ENCODE data around the gene UBE3D. TPM values are rescaled to one million over a fixed set of nuclear protein-coding genes. Genes with fewer than 3 reads are reported as not detected.

Gene UBE3D
- total RNA-seq, 1 experiment from 2014 or later, result 10.7 TPM

GRCh38 chr6:82963191-82963925 is 102.3 kb downstream of the UBE3D start:
- TF ChIP-seq CTCF (conservative IDR thresholded peaks at IDR 0.05), result no peak
- Histone ChIP-seq H3K18ac (ENCODE audit: insufficient read length, low read depth, low read length) (no peak overlapping the region), H4K91ac (ENCODE audit: insufficient read length, low read depth, low read length) (no peak overlapping the region)

More at GRCh38 chr6:82963191-82963925, 102.3 kb downstream of the UBE3D start:
- no peak overlapping the region for H3K14ac ChIP-seq (ENCODE audit: insufficient read depth, low read length)
- H3K9ac ChIP-seq (ENCODE audit: extremely low read depth, insufficient read length, low read length), result no peak overlapping the region
- peaks cover 23 to 24% of the 10 kb centered on the region in 2 experiments for H3K4me1 Mint-ChIP-seq
- no peak overlapping the region for H3K23ac ChIP-seq (ENCODE audit: insufficient read length, low read depth, low read length)
- no peaks in the 10 kb centered on the region for H3K79me2 ChIP-seq (ENCODE audit: insufficient read depth, low read length)
- no peak overlapping the region for H3K4me2 ChIP-seq (ENCODE audit: insufficient read depth, insufficient read length, low read length)
- H3K36me3 Mint-ChIP-seq (ENCODE audit: insufficient read depth in 1 of 3, low read depth in 3 of 3), result peaks cover 0 to 9% (median 4%) of the 10 kb centered on the region in 3 experiments; a peak in 4 of 7 replicates
- peaks cover 2% of the 10 kb centered on the region; the same call in 1 of the 2 replicates for H3K4me1 ChIP-seq (ENCODE audit: insufficient read depth, low read length)
- no peak overlapping the region; a peak in 1 of 7 replicates for H3K27ac Mint-ChIP-seq
- H3K23me2 ChIP-seq (ENCODE audit: insufficient read length, low read depth, low read length, poor library complexity, severe bottlenecking), result no peaks in the 10 kb centered on the region
- H2AFZ ChIP-seq (ENCODE audit: low read length), result no peak overlapping the region
- no peaks in the 10 kb centered on the region for H3K79me1 ChIP-seq (ENCODE audit: insufficient read depth, low read depth, low read length, poor library complexity, severe bottlenecking)
- H2BK20ac ChIP-seq (ENCODE audit: low read depth, low read length, poor library complexity, severe bottlenecking), result no peak overlapping the region
- H3K4me3 Mint-ChIP-seq, result no peak overlapping the region
- no peak overlapping the region for H3K56ac ChIP-seq (ENCODE audit: insufficient read length, low read depth, low read length)
- no CpG with 5 or more reads among the region's 2 CpGs for WGBS (ENCODE audit: extremely low coverage, insufficient read length, low lambda C conversion rate)
- no peak overlapping the region for H2BK15ac ChIP-seq (ENCODE audit: low read depth, low read length)
- no peak overlapping the region for H2BK5ac ChIP-seq (ENCODE audit: insufficient read length, low read length)
- H3K4ac ChIP-seq (ENCODE audit: low read depth, low read length), result no peak overlapping the region
- H2BK120ac ChIP-seq (ENCODE audit: low read depth, low read length, poor library complexity, severe bottlenecking), result no peak overlapping the region
- no peak overlapping the region for H2AK5ac ChIP-seq (ENCODE audit: insufficient read length, low read length)
- H3K27ac ChIP-seq (ENCODE audit: insufficient read length, low read depth, low read length), result no peak overlapping the region
- H3K9me3 Mint-ChIP-seq, result no peaks in the 10 kb centered on the region; a peak in 1 of 5 replicates
- H3K27me3 ChIP-seq (ENCODE audit: insufficient read depth, low read length), result no peaks in the 10 kb centered on the region
- no peak overlapping the region for H4K5ac ChIP-seq (ENCODE audit: insufficient read length, low read depth, low read length)
- no peaks in the 10 kb centered on the region for H4K20me1 ChIP-seq (ENCODE audit: control insufficient read depth, insufficient read depth, insufficient read length)
- DNase-seq, result no peak
- H3T11ph ChIP-seq (ENCODE audit: low read length), result no peak overlapping the region
- no peak overlapping the region for H4K8ac ChIP-seq (replicated peaks; ENCODE audit: insufficient read length, low read depth, low read length)
- no peaks in the 10 kb centered on the region for H3K9me3 ChIP-seq (ENCODE audit: control insufficient read depth, low read depth, low read length)
- no peak overlapping the region for H2BK12ac ChIP-seq (ENCODE audit: insufficient read length, low read depth, low read length)
- H3K27me3 Mint-ChIP-seq (ENCODE audit: low read depth), result no peaks in the 10 kb centered on the region

Measured in H9 (cell line).